Liver (tissue), 9 donors: Measurements from ENCODE around the gene CDC5L. TPM values are rescaled to one million over a fixed set of nuclear protein-coding genes. Genes with fewer than 3 reads are reported as not detected.

ENCODE experiments used
- DNase-seq: peaks from one replicate; pipeline ENCODE4 v3.0.0-alpha.2; 2017; ENCODE audit warnings: low spot score
- H3K27ac ChIP-seq, 2 donors: one replicate each; pipeline ENCODE4 v1.7.0; 2013; ENCODE audit warnings: inconsistent platforms in 2 of 2, low read length in 2 of 2, control low read depth in 1 of 2, low read depth in 1 of 2, mild to moderate bottlenecking in 1 of 2
- H3K27me3 ChIP-seq, 4 donors: one replicate each; pipeline versions ENCODE4 v1.6.1 to v1.7.0; 2013; ENCODE audit warnings: low read length in 3 of 4, inconsistent platforms in 1 of 4, mild to moderate bottlenecking in 1 of 4, moderate library complexity in 1 of 4; ENCODE audit not compliant: control insufficient read depth in 4 of 4, insufficient read depth in 4 of 4
- H3K36me3 ChIP-seq, 4 donors: one replicate each; pipeline versions ENCODE4 v1.6.1 to v1.7.0; 2013; ENCODE audit warnings: low read length in 3 of 4, mild to moderate bottlenecking in 3 of 4, low read depth in 1 of 4, moderate library complexity in 1 of 4; ENCODE audit not compliant: control insufficient read depth in 4 of 4, insufficient read depth in 3 of 4
- H3K4me1 ChIP-seq, 4 donors: one replicate each; pipeline versions ENCODE4 v1.6.1 to v1.7.0; 2013; ENCODE audit warnings: low read length in 3 of 4, mild to moderate bottlenecking in 3 of 4, moderate library complexity in 1 of 4; ENCODE audit not compliant: control insufficient read depth in 4 of 4, insufficient read depth in 4 of 4
- H3K4me3 ChIP-seq, 3 donors: one replicate each; pipeline versions ENCODE4 v1.6.1 to v1.7.0; 2013; ENCODE audit warnings: low read length in 3 of 3, control low read depth in 1 of 3, low read depth in 1 of 3, mild to moderate bottlenecking in 1 of 3
- H3K9ac ChIP-seq, 2 donors: one replicate each; pipeline ENCODE4 v1.7.0; 2013; ENCODE audit warnings: low read length in 2 of 2, mild to moderate bottlenecking in 2 of 2, moderate library complexity in 2 of 2, control low read depth in 1 of 2, low read depth in 1 of 2
- H3K9me3 ChIP-seq, 4 donors: one replicate each; pipeline versions ENCODE4 v1.6.1 to v1.7.0; 2013; ENCODE audit warnings: low read length in 3 of 4; ENCODE audit not compliant: control insufficient read depth in 4 of 4
- CTCF ChIP-seq: fragments of 150-350 bp; IDR thresholded peaks from 2 replicates; pipeline ENCODE4 v1.5.1; 2017; ENCODE audit warnings: improper control_type of control experiment, low read depth, low read length; ENCODE audit not compliant: missing input control
- FOXA1 ChIP-seq: IDR thresholded peaks from 2 replicates; pipeline ENCODE4 v1.6.1; 2016; ENCODE audit warnings: antibody characterized with exemption
- FOXA2 ChIP-seq: IDR thresholded peaks from 2 replicates; pipeline ENCODE4 v1.6.1; 2016; ENCODE audit warnings: antibody characterized with exemption
- GABPA ChIP-seq, 2 donors: IDR thresholded peaks in 1 of 2; conservative IDR thresholded peaks in 1 of 2; 2 replicates each; pipeline ENCODE4 v1.6.1; 2016; ENCODE audit warnings: antibody characterized with exemption in 2 of 2, mild to moderate bottlenecking in 1 of 2, moderate library complexity in 1 of 2
- HNF4A ChIP-seq, 2 donors: conservative IDR thresholded peaks; 2 replicates each; pipeline ENCODE4 v1.6.1; 2016; ENCODE audit warnings: antibody characterized with exemption in 2 of 2, mild to moderate bottlenecking in 2 of 2
- HNF4G ChIP-seq: IDR thresholded peaks from 2 replicates; pipeline ENCODE4 v1.6.1; 2016; ENCODE audit warnings: antibody characterized with exemption
- JUND ChIP-seq, 2 donors: IDR thresholded peaks; 2 replicates each; pipeline ENCODE4 v1.6.1; 2016; ENCODE audit warnings: antibody characterized with exemption in 2 of 2
- NR2F2 ChIP-seq: IDR thresholded peaks from 2 replicates; pipeline ENCODE4 v1.6.1; 2016; ENCODE audit warnings: antibody characterized with exemption
- RAD21 ChIP-seq, 2 donors: IDR thresholded peaks; 2 replicates each; pipeline ENCODE4 v1.6.1; 2016; ENCODE audit warnings: antibody characterized with exemption in 2 of 2, mild to moderate bottlenecking in 2 of 2
- RXRA ChIP-seq, 2 donors: IDR thresholded peaks; 2 replicates each; pipeline ENCODE4 v1.6.1; 2017 to 2018; ENCODE audit warnings: antibody characterized with exemption in 2 of 2, mild to moderate bottlenecking in 1 of 2
- SP1 ChIP-seq: IDR thresholded peaks from 2 replicates; pipeline ENCODE4 v1.6.1; 2018; ENCODE audit warnings: antibody characterized with exemption, mild to moderate bottlenecking
- TAF1 ChIP-seq: conservative IDR thresholded peaks from 2 replicates; pipeline ENCODE4 v1.6.1; 2016; ENCODE audit warnings: antibody characterized with exemption, mild to moderate bottlenecking
- YY1 ChIP-seq: IDR thresholded peaks from 2 replicates; pipeline ENCODE4 v1.6.1; 2016; ENCODE audit warnings: antibody characterized with exemption, mild to moderate bottlenecking
- ZBTB33 ChIP-seq: IDR thresholded peaks from 2 replicates; pipeline ENCODE4 v1.6.1; 2016; ENCODE audit warnings: antibody characterized with exemption
- WGBS: extraction: QIAGEN DNeasy Blood & Tissue Kit; methylation state at CpG from one replicate; pipeline ENCODE4 v1.1.7; 2013; 5-methylcytosine and 5-hydroxymethylcytosine counted together
- polyA plus RNA-seq, 2 donors: library from polyadenylated mRNA; stranded (reverse) in 1 of 2; unstranded in 1 of 2; fragments of 200-250 nt in 1 of 2; fragments of >200 nt in 1 of 2; fragmentation: Nextera tagmentation in 1 of 2; extraction: Ambion mirVana in 1 of 2; gene quantifications; one replicate each; pipeline versions ENCODE4 v1.2.1 to v1.2.3, GENCODE V29; 2013 to 2015
- total RNA-seq, 2 donors: library from RNA; depleted of rRNA; stranded (reverse); fragments of >200 nt; gene quantifications; one replicate each; pipeline ENCODE4 v1.2.3, GENCODE V29; 2014
- TF ChIP-seq, protein P1 (sequence below): IDR thresholded peaks from 2 replicates; pipeline ENCODE4 v1.6.1; 2016; ENCODE audit warnings: antibody characterized with exemption, mild to moderate bottlenecking
- TF ChIP-seq, protein P2 (sequence below): IDR thresholded peaks from 2 replicates; pipeline ENCODE4 v1.6.1; 2016; ENCODE audit warnings: antibody characterized with exemption
- TF ChIP-seq, protein P3 (sequence below): IDR thresholded peaks from 2 replicates; pipeline ENCODE4 v1.6.1; 2016; ENCODE audit warnings: antibody characterized with exemption
- donor health status: healthy.
- donor health status: healthy.
- donor health status: healthy.
- donor health status: healthy.
- donor health status: healthy.

Gene CDC5L
- total and polyA plus RNA-seq, 4 donors = 5.4 to 12.3 (median 11.0) TPM

GRCh38 chr6:44477293-44477894 lies 89.9 kb downstream of the CDC5L start:
- TF ChIP-seq RXRA (IDR thresholded peaks at IDR 0.05) = no peak
- TF ChIP-seq, protein P1, sequence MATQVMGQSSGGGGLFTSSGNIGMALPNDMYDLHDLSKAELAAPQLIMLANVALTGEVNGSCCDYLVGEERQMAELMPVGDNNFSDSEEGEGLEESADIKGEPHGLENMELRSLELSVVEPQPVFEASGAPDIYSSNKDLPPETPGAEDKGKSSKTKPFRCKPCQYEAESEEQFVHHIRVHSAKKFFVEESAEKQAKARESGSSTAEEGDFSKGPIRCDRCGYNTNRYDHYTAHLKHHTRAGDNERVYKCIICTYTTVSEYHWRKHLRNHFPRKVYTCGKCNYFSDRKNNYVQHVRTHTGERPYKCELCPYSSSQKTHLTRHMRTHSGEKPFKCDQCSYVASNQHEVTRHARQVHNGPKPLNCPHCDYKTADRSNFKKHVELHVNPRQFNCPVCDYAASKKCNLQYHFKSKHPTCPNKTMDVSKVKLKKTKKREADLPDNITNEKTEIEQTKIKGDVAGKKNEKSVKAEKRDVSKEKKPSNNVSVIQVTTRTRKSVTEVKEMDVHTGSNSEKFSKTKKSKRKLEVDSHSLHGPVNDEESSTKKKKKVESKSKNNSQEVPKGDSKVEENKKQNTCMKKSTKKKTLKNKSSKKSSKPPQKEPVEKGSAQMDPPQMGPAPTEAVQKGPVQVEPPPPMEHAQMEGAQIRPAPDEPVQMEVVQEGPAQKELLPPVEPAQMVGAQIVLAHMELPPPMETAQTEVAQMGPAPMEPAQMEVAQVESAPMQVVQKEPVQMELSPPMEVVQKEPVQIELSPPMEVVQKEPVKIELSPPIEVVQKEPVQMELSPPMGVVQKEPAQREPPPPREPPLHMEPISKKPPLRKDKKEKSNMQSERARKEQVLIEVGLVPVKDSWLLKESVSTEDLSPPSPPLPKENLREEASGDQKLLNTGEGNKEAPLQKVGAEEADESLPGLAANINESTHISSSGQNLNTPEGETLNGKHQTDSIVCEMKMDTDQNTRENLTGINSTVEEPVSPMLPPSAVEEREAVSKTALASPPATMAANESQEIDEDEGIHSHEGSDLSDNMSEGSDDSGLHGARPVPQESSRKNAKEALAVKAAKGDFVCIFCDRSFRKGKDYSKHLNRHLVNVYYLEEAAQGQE = no peak
- TF ChIP-seq TAF1 = no peak
- TF ChIP-seq FOXA1 = no peak
- no peak for TF ChIP-seq RAD21 (IDR thresholded peaks at IDR 0.05)
- no peak for TF ChIP-seq HNF4A (conservative IDR thresholded peaks at IDR 0.05)
- no peak for TF ChIP-seq JUND (IDR thresholded peaks at IDR 0.05)
- no peak for TF ChIP-seq SP1
- TF ChIP-seq HNF4G = no peak
- TF ChIP-seq, protein P2, sequence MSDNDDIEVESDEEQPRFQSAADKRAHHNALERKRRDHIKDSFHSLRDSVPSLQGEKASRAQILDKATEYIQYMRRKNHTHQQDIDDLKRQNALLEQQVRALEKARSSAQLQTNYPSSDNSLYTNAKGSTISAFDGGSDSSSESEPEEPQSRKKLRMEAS = no peak
- no peak for TF ChIP-seq NR2F2
- whole genome bisulfite sequencing = 92% methylated on average over 5 of the region's 5 CpGs
- H3K27me3 ChIP-seq = no peaks in the 10 kb centered on the region
- no peak for DNase-seq
- no peak overlapping the region for H3K27ac ChIP-seq
- H3K4me1 ChIP-seq = no peaks in the 10 kb centered on the region
- no peak overlapping the region for H3K9ac ChIP-seq
- H3K4me3 ChIP-seq = no peak overlapping the region
- no peaks in the 10 kb centered on the region for H3K9me3 ChIP-seq
- H3K36me3 ChIP-seq = no peaks in the 10 kb centered on the region

DNA sequence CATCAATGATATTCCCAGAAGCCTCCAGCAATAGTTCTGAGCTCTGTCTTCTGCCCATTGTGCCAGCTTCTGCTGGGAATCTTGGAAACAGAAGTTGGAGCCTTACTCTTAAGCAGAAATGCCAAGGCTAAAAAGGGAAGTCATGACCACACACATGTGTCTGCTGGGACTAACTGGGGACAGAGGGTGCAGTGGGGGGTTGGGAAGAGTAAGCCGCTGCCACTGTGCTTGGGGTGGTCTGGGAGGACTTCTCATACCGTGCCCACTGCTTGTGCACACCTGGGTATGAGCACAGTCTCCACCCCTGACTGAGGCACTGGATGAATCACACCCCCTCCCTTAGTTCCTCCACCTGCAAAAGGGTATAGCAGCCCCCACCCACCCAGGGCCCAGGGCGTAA lies 90.7 kb downstream of the CDC5L start:
- Histone ChIP-seq H3K27ac (no peak overlapping the region), H3K9me3 (no peaks in the 10 kb centered on the region), H3K4me3 (no peak overlapping the region), H3K27me3 (no peaks in the 10 kb centered on the region), H3K36me3 (no peaks in the 10 kb centered on the region), H3K9ac (no peak overlapping the region), H3K4me1 (no peaks in the 10 kb centered on the region)
- WGBS = 79% methylated on average over 3 of the region's 3 CpGs
- no peak for DNase-seq
- TF ChIP-seq, protein P3, sequence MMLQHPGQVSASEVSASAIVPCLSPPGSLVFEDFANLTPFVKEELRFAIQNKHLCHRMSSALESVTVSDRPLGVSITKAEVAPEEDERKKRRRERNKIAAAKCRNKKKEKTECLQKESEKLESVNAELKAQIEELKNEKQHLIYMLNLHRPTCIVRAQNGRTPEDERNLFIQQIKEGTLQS = no peak
- TF ChIP-seq SP1 (no peak), RAD21 (IDR thresholded peaks at IDR 0.05) (no peak), NR2F2 (no peak), TAF1 (no peak), CTCF (no peak), YY1 (no peak), HNF4G (no peak), RXRA (IDR thresholded peaks at IDR 0.05) (no peak), FOXA1 (no peak), FOXA2 (no peak), ZBTB33 (no peak), GABPA (IDR thresholded peaks at IDR 0.05 in 1 of 2, conservative IDR thresholded peaks at IDR 0.05 in 1 of 2) (no peak)
- TF ChIP-seq, protein P2 = no peak
